IPS DF 4.7 (cell line): ENCODE measurements around the gene CDKN3.
"Not testable (repeated sequence)": the region's sequence is repeated elsewhere in the genome, so short reads cannot be mapped to it uniquely, and the experiment has no call there.

Experiments
- DNase-seq: peaks from one replicate; pipeline ENCODE4 v3.0.0-alpha.2; 2013; ENCODE audit warnings: low spot score; ENCODE audit errors: extremely low read depth

The CDKN3 gene

GRCh38 chr14:54423991-54424390, 27.2 kb downstream of the CDKN3 start:
- DNase-seq: no peak

DNA sequence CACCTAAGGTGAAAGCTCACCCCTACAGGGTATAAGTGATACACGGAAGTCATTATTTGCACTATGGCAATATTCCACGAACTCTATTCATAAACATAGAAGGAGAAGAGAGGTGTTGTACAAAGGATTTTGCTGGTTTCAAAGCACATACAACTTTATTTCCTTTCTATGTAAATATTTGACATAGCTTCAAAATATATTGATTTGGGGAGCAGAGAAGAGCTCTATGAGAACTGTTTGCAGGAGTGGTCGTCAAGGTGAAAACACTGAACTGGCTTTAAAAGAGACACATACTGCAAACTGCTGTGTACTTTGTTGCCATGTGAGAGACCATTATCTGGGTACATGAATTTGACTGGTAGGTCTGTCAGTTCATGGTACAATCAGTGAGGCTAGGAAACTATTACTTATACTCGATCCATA, 27.7 kb downstream of the CDKN3 start:
- DNase-seq: no peak

DNA sequence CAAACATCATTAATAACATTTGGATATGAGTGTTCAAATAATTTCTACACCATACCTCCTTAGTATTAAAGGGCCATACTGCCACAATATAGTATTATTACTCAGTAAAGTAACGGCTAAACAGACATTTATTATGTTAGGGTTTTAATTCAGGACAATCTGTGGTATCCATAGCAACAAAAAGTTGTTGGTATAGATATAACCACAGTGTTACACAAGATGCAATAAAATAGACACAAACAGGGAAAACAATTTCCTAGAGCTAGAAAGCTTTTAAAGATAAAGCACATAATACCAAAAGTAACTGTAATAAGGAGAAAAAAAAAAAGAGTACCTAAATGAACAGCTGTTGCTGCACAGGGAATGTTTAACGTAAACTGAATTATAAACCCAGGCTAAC, 28.3 kb downstream of the CDKN3 start:
- DNase-seq: no peak

DNA sequence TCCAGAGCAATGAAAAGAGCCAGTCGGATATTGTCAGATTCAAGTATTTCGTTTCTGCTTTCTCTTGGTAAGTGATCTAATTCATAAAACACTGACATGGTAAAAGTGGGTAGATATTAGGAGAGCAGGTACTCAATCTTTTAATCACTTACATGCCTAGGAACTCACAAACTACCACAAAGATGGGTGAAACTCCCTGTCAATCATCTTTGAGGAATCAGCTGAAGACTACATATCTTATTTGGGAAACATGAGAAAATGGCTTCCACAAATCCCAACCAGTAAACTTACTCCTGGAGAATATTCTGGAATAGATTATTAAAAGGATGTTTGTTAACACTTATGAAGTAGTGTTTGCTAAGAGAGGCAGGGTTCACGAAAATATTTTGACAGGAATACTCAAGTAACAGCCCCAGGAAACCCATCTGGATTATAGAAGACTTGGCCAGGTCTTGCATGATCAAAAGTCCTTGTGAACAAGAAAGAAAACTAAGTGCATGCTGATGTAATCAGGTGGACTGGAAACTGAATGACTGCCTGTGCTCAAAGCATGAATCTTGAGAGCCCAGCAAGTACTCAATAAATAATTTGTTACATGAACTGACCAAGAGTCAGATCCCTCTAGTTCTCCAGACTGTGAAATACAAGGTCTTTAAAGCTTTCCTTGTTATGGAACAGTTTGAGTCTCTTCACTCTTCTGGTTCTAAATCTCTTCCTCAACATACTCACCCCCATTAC, 28.9 kb downstream of the CDKN3 start:
- no peak for DNase-seq

DNA sequence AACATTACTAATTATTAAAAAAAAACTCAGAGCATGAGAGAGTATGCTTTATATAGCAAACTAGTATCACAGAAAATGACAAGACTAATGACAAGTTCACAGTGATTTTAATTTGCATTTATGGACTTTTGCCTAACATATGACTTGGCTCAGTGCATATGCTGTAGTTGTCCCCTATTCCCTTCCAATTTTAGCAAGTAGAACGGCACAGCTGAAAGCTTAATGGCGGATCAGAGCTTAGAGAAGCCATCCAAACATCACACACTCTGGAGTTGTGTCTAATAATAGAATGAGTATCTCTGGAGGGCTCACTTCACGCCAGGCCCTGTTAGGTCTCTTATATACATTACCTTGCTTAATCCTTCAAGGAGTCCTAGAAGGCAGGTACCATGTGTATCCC, 31.1 kb downstream of the CDKN3 start:
- DNase-seq: no peak

GRCh38 chr14:54428527-54428926, 31.7 kb downstream of the CDKN3 start:
- no peak for DNase-seq

GRCh38 chr14:54435500-54435981, 38.7 kb downstream of the CDKN3 start:
- DNase-seq: no peak

- not testable (repeated sequence) for DNase-seq
Measured at GRCh38 chr14:54437954-54438353, 41.1 kb downstream of the CDKN3 start.

DNA sequence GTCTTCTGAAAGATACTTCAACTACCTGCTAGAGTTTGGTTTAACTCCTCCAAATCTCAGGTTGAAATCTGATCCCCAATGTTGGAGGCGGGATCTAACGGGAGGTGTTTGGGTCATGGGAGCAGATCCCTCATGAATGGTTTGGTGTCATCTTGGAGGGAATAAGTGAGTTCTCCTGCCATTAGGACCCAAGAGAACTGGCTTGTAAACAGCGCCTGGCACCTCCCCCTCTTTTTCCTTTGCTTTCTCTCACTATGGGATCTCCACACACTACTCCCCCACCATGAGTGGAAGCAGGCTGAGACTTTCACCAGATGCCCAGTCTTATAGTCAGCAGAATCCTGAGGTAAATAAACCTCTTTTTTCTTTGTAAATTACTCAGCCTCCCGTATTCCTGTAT, 41.9 kb downstream of the CDKN3 start:
- no peak for DNase-seq

DNA sequence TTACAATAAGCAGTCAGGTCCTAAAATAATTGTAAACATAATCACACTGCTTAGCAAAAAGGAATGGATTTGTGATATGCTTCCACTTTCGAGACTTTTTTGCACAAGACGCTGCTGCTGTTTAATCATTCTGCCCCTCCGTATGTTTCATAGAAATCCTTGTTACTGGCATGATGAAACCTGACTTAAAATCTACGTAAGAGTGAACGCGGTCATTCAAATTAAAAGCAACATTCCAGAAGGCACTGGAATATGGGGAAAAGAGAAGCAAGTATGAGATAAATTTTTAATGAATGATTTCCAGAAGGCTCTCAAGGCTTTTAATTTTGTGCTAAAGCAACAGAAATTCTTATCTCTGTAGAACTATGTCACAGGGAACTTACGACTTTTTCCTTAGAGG, 43.2 kb downstream of the CDKN3 start:
- no peak for DNase-seq

GRCh38 chr14:54440476-54440872, 43.7 kb downstream of the CDKN3 start:
- no peak for DNase-seq

- DNase-seq: peak; percentile 44
Measured at GRCh38 chr14:54440873-54441868, 44.4 kb downstream of the CDKN3 start, which contains the start of gene CNIH1. Gene CNIH1, minus strand, starts transcription at chr14:54441374. Its CDS starts 47 bp downstream, at chr14:54441327.

GRCh38 chr14:54442961-54443360, 46.2 kb downstream of the CDKN3 start:
- not testable (repeated sequence) for DNase-seq

DNA sequence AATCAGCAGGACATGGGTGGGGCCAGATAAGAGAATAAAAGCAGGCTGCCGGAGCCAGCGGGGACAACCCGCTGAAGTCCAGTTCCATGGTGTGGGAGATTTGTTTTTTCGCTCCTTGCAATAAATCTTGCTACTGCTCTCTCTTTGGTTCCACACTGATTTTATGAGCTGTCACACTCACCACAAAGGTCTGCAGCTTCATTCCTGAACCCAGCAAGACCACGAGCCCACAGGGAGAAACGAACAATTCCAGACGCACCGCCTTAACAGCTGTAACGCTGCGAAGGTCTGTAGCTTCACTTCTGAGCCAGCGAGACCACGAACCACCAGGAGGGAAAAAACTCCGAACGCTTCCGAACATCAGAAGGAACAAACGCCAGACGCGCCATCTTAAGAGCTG, 47.2 kb downstream of the CDKN3 start:
- DNase-seq: no peak

DNA sequence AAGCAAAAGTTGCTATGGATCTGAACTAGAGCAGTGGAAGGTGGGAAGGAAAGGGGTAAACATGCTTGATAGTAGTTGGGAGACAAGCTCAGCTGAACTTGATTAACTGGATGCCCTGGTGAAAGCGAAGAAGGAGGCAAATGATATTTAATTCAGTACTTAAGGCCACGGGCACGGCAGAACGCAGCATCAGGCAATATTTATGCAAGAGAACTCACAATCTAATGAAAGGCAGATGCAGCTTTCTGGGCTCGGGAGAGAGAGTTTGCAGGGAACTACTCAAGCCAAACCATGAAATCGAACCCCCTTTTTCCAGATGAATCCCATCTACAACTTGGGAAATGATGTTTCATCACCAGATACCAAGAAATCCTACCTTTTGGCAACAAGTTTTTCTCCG, 47.9 kb downstream of the CDKN3 start:
- no peak for DNase-seq

DNA sequence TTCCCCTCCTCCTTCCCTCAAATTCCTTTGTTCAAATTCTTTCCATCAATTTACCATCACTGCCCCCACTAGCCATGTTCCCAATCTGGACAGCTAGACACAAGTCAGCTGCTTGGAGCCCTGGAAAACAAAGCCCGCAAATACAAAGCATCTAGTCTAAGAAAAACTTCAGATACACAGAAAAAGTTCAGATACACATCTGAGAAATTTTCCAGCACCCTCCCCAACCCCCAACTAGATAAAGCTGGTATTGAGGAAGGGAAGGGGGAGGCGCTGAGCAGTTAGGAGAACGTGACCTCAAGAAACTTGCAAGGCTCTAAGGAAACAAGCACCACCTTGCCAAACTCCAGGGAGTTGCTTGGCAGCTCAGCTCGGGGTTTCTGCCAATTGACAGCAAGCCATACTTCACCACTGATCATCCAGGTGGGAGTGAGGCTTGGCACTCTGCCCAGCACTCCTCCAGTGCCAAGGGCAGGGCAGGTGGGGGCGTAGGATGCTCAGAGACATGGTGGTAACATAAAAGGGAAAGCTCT, 49.4 kb downstream of the CDKN3 start:
- DNase-seq: no peak

- no peak for DNase-seq
Measured at GRCh38 chr14:54447231-54447692, 50.5 kb downstream of the CDKN3 start.

GRCh38 chr14:54450535-54450934, 53.7 kb downstream of the CDKN3 start:
- no peak for DNase-seq

- DNase-seq: no peak
Measured at GRCh38 chr14:54451121-54451601, 54.4 kb downstream of the CDKN3 start.

- DNase-seq: no peak
Measured at GRCh38 chr14:54451961-54452360, 55.2 kb downstream of the CDKN3 start.

- no peak for DNase-seq
Measured at GRCh38 chr14:54453252-54453651, 56.4 kb downstream of the CDKN3 start.

DNA sequence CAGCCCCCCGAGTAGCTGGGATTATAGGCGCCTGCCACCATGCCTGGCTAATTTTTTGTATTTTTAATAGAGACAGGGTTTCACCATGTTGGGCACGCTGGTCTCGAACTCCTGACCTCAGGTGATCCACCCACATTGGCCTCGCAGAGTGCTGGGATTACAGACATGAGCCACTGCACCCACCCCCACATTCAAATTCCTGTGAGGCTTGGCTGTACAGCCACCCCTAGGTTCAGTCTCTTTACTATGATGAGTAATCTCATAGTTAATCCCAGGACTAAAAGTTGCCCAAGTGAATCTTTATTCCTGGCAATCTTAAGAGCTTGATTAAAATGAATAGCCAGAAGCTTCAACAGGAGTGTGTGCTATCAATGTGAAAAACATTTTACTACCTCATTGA, 57.2 kb downstream of the CDKN3 start:
- DNase-seq: not testable (repeated sequence)
